NCI-H1436 treated with DMSO at 0.1 percent for 48 hours (cell line): ENCODE data around the gene CCDC91.

ENCODE experiments used
- DNase-seq: peaks from one replicate; lab custom pipeline; 2025; lab: John Stamatoyannopoulos, UW

Gene CCDC91

GRCh38 chr12:28190321-28191050 lies at the start of gene CCDC91:
Gene CCDC91, plus strand, starts transcription at chr12:28190456. Its CDS starts 66,760 bp downstream, at chr12:28257216.
- no peak for DNase-seq

- DNase-seq, result no peak
These were observed 46.2 kb upstream of the CCDC91 start for GRCh38 chr12:28144059-28144458.

- DNase-seq, result no peak
These were observed 45.7 kb upstream of the CCDC91 start for GRCh38 chr12:28144532-28144931.

- DNase-seq, result no peak
These were observed 45.0 kb upstream of the CCDC91 start for GRCh38 chr12:28145216-28145615.

GRCh38 chr12:28149279-28149678 lies 41.0 kb upstream of the CCDC91 start:
- no peak for DNase-seq

GRCh38 chr12:28156362-28156761 lies 33.9 kb upstream of the CCDC91 start:
- DNase-seq, result no peak

- no peak for DNase-seq
These were observed 33.5 kb upstream of the CCDC91 start for GRCh38 chr12:28156804-28157203.

GRCh38 chr12:28158353-28158752 lies 31.9 kb upstream of the CCDC91 start:
- DNase-seq, result no peak

GRCh38 chr12:28159688-28160087 lies 30.6 kb upstream of the CCDC91 start:
- no peak for DNase-seq

- no peak for DNase-seq
These were observed 28.6 kb upstream of the CCDC91 start for GRCh38 chr12:28161697-28162096.

GRCh38 chr12:28162697-28163096 lies 27.6 kb upstream of the CCDC91 start:
- DNase-seq, result no peak

GRCh38 chr12:28164644-28165275 lies 25.5 kb upstream of the CCDC91 start:
- DNase-seq, result no peak

- DNase-seq, result no peak
These were observed 22.2 kb upstream of the CCDC91 start for GRCh38 chr12:28167981-28168485.

GRCh38 chr12:28171356-28172060 lies 18.7 kb upstream of the CCDC91 start:
- DNase-seq, result no peak

- no peak for DNase-seq
These were observed 17.7 kb upstream of the CCDC91 start for GRCh38 chr12:28172434-28173030.

GRCh38 chr12:28173440-28173839 lies 16.8 kb upstream of the CCDC91 start:
- no peak for DNase-seq

GRCh38 chr12:28175098-28175589 lies 15.1 kb upstream of the CCDC91 start:
- no peak for DNase-seq

GRCh38 chr12:28176295-28176694 lies 14.0 kb upstream of the CCDC91 start:
- no peak for DNase-seq

- no peak for DNase-seq
These were observed 12.8 kb upstream of the CCDC91 start for GRCh38 chr12:28177461-28177860.

GRCh38 chr12:28177905-28178304 lies 12.4 kb upstream of the CCDC91 start:
- no peak for DNase-seq

GRCh38 chr12:28178775-28179174 lies 11.5 kb upstream of the CCDC91 start:
- no peak for DNase-seq

- DNase-seq, result no peak
These were observed 9.5 kb upstream of the CCDC91 start for GRCh38 chr12:28180786-28181185.
